B cell (primary cell): Measurements from ENCODE around the gene DHDH. TPM values are rescaled to one million over a fixed set of nuclear protein-coding genes. Genes with fewer than 3 reads are reported as not detected.

Experiments used
- ATAC-seq: fragments of 200-7000 bp; cut with Tn5 transposase; one replicate; pipeline ENCODE4 v1.10.0; 2021; ENCODE audit warnings: low read depth, mild to moderate bottlenecking, moderate number of reproducible peaks, moderate library complexity
- CTCF ChIA-PET: fragments of 350-600 bp; sonication (Branson Sonifier 250); formaldehyde crosslinking; loops from one replicate; lab custom pipeline; 2021; ENCODE audit warnings: antibody characterized with exemption, inconsistent platforms; lab: Charles Lee
- POLR2A ChIA-PET: fragments of 350-600 bp; sonication (Branson Sonifier 250); formaldehyde crosslinking; loops from one replicate; lab custom pipeline; 2021; ENCODE audit warnings: antibody characterized with exemption; lab: Charles Lee
- DNase-seq: peaks from one replicate; pipeline ENCODE4 v3.0.0; 2013
- H2AFZ ChIP-seq: 2 replicates; pipeline ENCODE4 v1.6.1; 2012; ENCODE audit warnings: mild to moderate bottlenecking, low read depth, low read length; ENCODE audit not compliant: insufficient read depth, poor library complexity, severe bottlenecking
- H3K27ac ChIP-seq, 2 donors: 1 replicate in 1 of 2; 2 replicates in 1 of 2; pipeline ENCODE4 v1.5.1; 2012 to 2013; ENCODE audit warnings: low read length in 2 of 2, mild to moderate bottlenecking in 2 of 2, moderate library complexity in 1 of 2
- H3K27me3 ChIP-seq, 4 experiments: fragments of 200-600 bp in 1 of 4; sonication (generic) in 1 of 4; replicated peaks in 1 of 4; 1 replicate in 2 of 4; 2 replicates in 2 of 4; pipeline versions ENCODE4 v1.6.1 to v1.7.0; 2013 to 2016; ENCODE audit warnings: low read length in 3 of 4, mild to moderate bottlenecking in 2 of 4, mixed read lengths in 1 of 4, moderate library complexity in 1 of 4; ENCODE audit not compliant: insufficient read depth in 4 of 4, control insufficient read depth in 3 of 4; ENCODE audit errors: control extremely low read depth in 1 of 4
- H3K36me3 ChIP-seq, 2 experiments: replicated peaks in 1 of 2; 1 replicate in 1 of 2; 2 replicates in 1 of 2; pipeline versions ENCODE4 v1.6.1 to v1.7.1; 2013; ENCODE audit warnings: low read length in 1 of 2; ENCODE audit not compliant: insufficient read depth in 2 of 2, control insufficient read depth in 1 of 2; ENCODE audit errors: control extremely low read depth in 1 of 2, extremely low read depth in 1 of 2
- H3K4me1 ChIP-seq, 2 donors: fragments of 200-600 bp in 1 of 2; sonication (generic) in 1 of 2; 1 replicate in 1 of 2; 2 replicates in 1 of 2; pipeline versions ENCODE4 v1.5.1 to v1.6.1; 2013 to 2017; ENCODE audit warnings: low read length in 2 of 2; ENCODE audit not compliant: control insufficient read depth in 2 of 2, insufficient read depth in 2 of 2
- H3K4me2 ChIP-seq: replicated peaks from 2 replicates; pipeline ENCODE3; 2012; ENCODE audit warnings: mild to moderate bottlenecking, low read depth, low read length; ENCODE audit not compliant: poor library complexity, severe bottlenecking
- H3K4me3 ChIP-seq, 5 experiments: fragments of 200-600 bp in 1 of 5; sonication (generic) in 1 of 5; 1 replicate in 3 of 5; 2 replicates in 2 of 5; pipeline versions ENCODE4 v1.5.1 to v1.7.0; 2011 to 2016; ENCODE audit warnings: low read length in 4 of 5, mild to moderate bottlenecking in 4 of 5, low read depth in 2 of 5, control low read depth in 1 of 5, moderate library complexity in 1 of 5; ENCODE audit not compliant: insufficient read depth in 1 of 5; ENCODE audit errors: control extremely low read depth in 1 of 5, extremely low read depth in 1 of 5
- H3K79me2 ChIP-seq: fragments of 200-600 bp; sonication (generic); one replicate; pipeline ENCODE4 v1.6.0; 2016; ENCODE audit warnings: low read length; ENCODE audit not compliant: control insufficient read depth, insufficient read depth
- H3K9ac ChIP-seq: fragments of 200-600 bp; sonication (generic); 2 replicates; pipeline ENCODE4 v1.6.1; 2017; ENCODE audit warnings: mild to moderate bottlenecking, low read length, moderate library complexity
- H3K9me3 ChIP-seq, 3 donors: one replicate each; pipeline versions ENCODE4 v1.6.1 to v1.7.1; 2013; ENCODE audit warnings: low read length in 2 of 3; ENCODE audit not compliant: control insufficient read depth in 2 of 3, insufficient read depth in 1 of 3; ENCODE audit errors: control extremely low read depth in 1 of 3
- H4K20me1 ChIP-seq: 2 replicates; pipeline ENCODE4 v1.6.0; 2012; ENCODE audit warnings: mild to moderate bottlenecking, low read length; ENCODE audit not compliant: insufficient read depth, control insufficient read depth, poor library complexity, severe bottlenecking
- H3K27ac Mint-ChIP-seq: one replicate; pipeline ENCODE4 v1.8.0; 2021; ENCODE audit warnings: mixed read lengths
- H3K27me3 Mint-ChIP-seq: one replicate; pipeline ENCODE4 v1.8.0; 2021; ENCODE audit warnings: mixed read lengths
- H3K4me1 Mint-ChIP-seq: one replicate; pipeline ENCODE4 v1.8.0; 2021; ENCODE audit warnings: mixed read lengths
- H3K4me3 Mint-ChIP-seq: one replicate; pipeline ENCODE4 v1.8.0; 2021; ENCODE audit warnings: mixed read lengths
- H3K9me3 Mint-ChIP-seq: one replicate; pipeline ENCODE4 v1.8.0; 2022; ENCODE audit warnings: mixed read lengths; ENCODE audit not compliant: insufficient read depth
- CTCF ChIP-seq: fragments of 200-600 bp; IDR thresholded peaks from one replicate; pipeline ENCODE4 v1.8.0; 2022; ENCODE audit warnings: antibody characterized with exemption, mild to moderate bottlenecking
- EZH2 ChIP-seq: IDR thresholded peaks from 2 replicates; pipeline ENCODE4 v1.6.1; 2012; ENCODE audit warnings: borderline replicate concordance, low read depth, mild to moderate bottlenecking, moderate library complexity, low read length; ENCODE audit not compliant: insufficient read depth, poor library complexity, severe bottlenecking
- WGBS: methylation state at CpG from one replicate; pipeline ENCODE4 v1.1.5; 2013; ENCODE audit warnings: missing lambda C conversion rate; ENCODE audit not compliant: insufficient coverage; 5-methylcytosine and 5-hydroxymethylcytosine counted together
- intact Hi-C: fragments of 100-400 bp; cut with micrococcal nuclease; formaldehyde crosslinking; loops from one replicate; pipeline ENCODE4 v1.10.0; 2022
- polyA plus RNA-seq: library from polyadenylated mRNA; depleted of rRNA; stranded (reverse); fragments of >200 nt; gene quantifications from 2 replicates; pipeline ENCODE4 v1.2.3, GENCODE V29; 2012
- total RNA-seq, 2 donors: library from RNA; stranded (reverse); fragments of 120-200 nt in 1 of 2; gene quantifications; 1 replicate in 1 of 2; 2 replicates in 1 of 2; pipeline versions ENCODE4 v1.2.3 to v1.2.4, GENCODE V29; 2013 to 2022

Gene DHDH
- total and polyA plus RNA-seq, 2 donors (not counting 1 experiment from before 2014, with no cell fraction given), result 0.64 to 0.82 TPM

DNA sequence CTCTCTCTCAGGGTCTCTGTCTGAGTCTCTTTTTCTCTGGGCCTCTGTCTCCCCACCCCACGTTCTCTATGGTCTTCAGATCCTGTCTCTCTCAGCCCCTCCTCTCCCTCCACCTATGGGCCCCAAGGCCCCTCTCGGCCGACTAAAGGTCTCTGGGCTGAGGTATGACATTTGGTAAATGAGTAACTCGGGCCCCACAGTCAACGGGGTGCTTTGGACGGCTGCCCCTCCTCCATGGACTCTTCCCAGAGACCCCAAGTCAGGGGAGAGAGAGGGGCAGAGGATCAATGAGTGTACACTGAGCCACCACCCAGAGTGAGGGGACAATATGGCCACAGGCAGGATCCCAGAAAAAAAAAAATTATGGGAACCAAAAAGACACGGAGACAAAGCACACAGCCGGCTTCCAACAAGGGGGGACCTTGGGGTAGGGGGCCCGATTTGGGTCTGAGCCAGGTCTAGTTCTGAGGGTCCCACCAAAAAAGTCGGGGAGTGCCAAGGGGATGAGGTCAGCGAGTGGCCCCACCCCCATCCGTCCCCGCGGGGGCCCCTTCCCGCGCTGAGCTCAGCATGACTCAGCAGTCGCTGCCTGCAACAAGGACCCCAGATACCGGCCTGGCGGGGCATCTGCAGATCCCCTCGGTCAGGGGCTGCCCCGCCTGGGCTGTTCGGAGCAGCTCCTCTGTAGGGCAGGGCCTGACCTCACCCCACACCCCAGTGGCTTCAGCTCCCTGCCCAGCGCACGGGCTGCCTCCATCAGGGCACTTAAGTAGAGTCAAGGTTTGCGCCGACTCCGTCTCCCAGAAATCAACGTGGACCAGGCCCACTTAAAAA, 30.1 kb downstream of the DHDH start:
- Histone ChIP-seq H3K9ac (peak overlapping the region; percentile 61), H3K36me3 (peaks cover 0 to 28% of the 10 kb centered on the region in 2 experiments), H3K27ac (peak overlapping the region; percentile 85 to 88), H3K4me2 (peak overlapping the region; percentile 75), H3K4me1 (peaks cover 41 to 57% of the 10 kb centered on the region in 2 donors), H3K4me3 (peak overlapping the region; percentile 4 to 90 (median 65)), H2AFZ (peak overlapping the region; percentile 73), H3K27me3 (no peaks in the 10 kb centered on the region), H3K9me3 (no peaks in the 10 kb centered on the region), H4K20me1 (peaks cover 22% of the 10 kb centered on the region), H3K79me2 (peaks cover 29% of the 10 kb centered on the region)
- Mint-ChIP-seq H3K27ac (peak overlapping the region; percentile 85), H3K4me3 (peak overlapping the region; percentile 100), H3K27me3 (no peaks in the 10 kb centered on the region), H3K9me3 (no peaks in the 10 kb centered on the region), H3K4me1 (peaks cover 68% of the 10 kb centered on the region)
- no peak for TF ChIP-seq EZH2
- TF ChIP-seq CTCF, result no peak
- ChIA-PET CTCF (interaction anchor here (0.6 to 1.0 kb wide), 4 partner anchors 10 to 125 kb away, joined by 3 to 4 read pairs (median 3); partner anchors contain the start of genes GYS1 and RUVBL2), POLR2A (interaction anchor here (0.6 to 1.5 kb wide), 7 partner anchors 9 to 344 kb away, joined by 3 to 9 read pairs (median 4); partner anchors contain the start of genes BAX, CA11, GYS1 and RPL18)
- peak; percentile 60 for DNase-seq
- 8% methylated on average over 25 of the region's 28 CpGs for WGBS
- intact Hi-C loops, result loop anchor here (2.0 kb wide), 1 partner anchor 63 kb away; the partner anchor contains the start of gene NUCB1
- ATAC-seq, result no peak
